Osteoblast (primary cell): Measurements from ENCODE around the gene DNAJB6. TPM values are rescaled to one million over a fixed set of nuclear protein-coding genes. Genes with fewer than 3 reads are reported as not detected.

Source experiments
- DNase-seq: peaks from one replicate; pipeline ENCODE4 v3.0.0; 2011; ENCODE audit warnings: low spot score, mixed read lengths; ENCODE audit not compliant: insufficient read length; ENCODE audit errors: missing footprints
- H2AFZ ChIP-seq: 2 replicates; pipeline ENCODE4 v1.6.0; 2011; ENCODE audit warnings: mild to moderate bottlenecking, low read length
- H3K27ac ChIP-seq: 2 replicates; pipeline ENCODE4 v1.5.1; 2011; ENCODE audit warnings: mild to moderate bottlenecking, low read depth, low read length, moderate library complexity
- H3K27me3 ChIP-seq: 2 replicates; pipeline ENCODE4 v1.6.0; 2012; ENCODE audit warnings: mild to moderate bottlenecking, control low read depth, inconsistent platforms, low read length, moderate library complexity; ENCODE audit not compliant: insufficient read depth
- H3K36me3 ChIP-seq: 2 replicates; pipeline ENCODE4 v1.5.1; 2011; ENCODE audit warnings: mild to moderate bottlenecking, low read length, control low read depth, moderate library complexity; ENCODE audit not compliant: insufficient read depth
- H3K4me1 ChIP-seq: 2 replicates; pipeline ENCODE4 v1.5.1; 2011; ENCODE audit warnings: mild to moderate bottlenecking, low read length, control low read depth, moderate library complexity; ENCODE audit not compliant: insufficient read depth
- H3K4me2 ChIP-seq: 2 replicates; pipeline ENCODE4 v1.6.0; 2011; ENCODE audit warnings: mild to moderate bottlenecking, low read length; ENCODE audit not compliant: insufficient read depth
- H3K4me3 ChIP-seq: fragments of 200-600 bp; sonication (generic); 3 replicates; pipeline ENCODE4 v1.5.1; 2012; ENCODE audit warnings: mild to moderate bottlenecking, low read length, inconsistent platforms; ENCODE audit not compliant: insufficient read depth
- H3K79me2 ChIP-seq: 2 replicates; pipeline ENCODE4 v1.6.0; 2012; ENCODE audit warnings: mild to moderate bottlenecking, low read length, control low read depth, inconsistent platforms; ENCODE audit not compliant: insufficient read depth
- H3K9me3 ChIP-seq: 2 replicates; pipeline ENCODE4 v1.5.1; 2011; ENCODE audit warnings: low read depth, low read length, control low read depth
- H4K20me1 ChIP-seq: 2 replicates; pipeline ENCODE4 v1.6.0; 2012; ENCODE audit warnings: mild to moderate bottlenecking, low read length, control low read depth; ENCODE audit not compliant: insufficient read depth
- CTCF ChIP-seq: IDR thresholded peaks from 2 replicates; pipeline ENCODE4 v1.5.1; 2011; ENCODE audit warnings: mild to moderate bottlenecking, low read depth, low read length, moderate library complexity; ENCODE audit errors: extremely low read depth
- total RNA-seq: library from RNA; depleted of rRNA; stranded (reverse); fragments of >200 nt; gene quantifications from 2 replicates; pipeline ENCODE4 v1.2.3, GENCODE V29; 2012

DNAJB6 gene
- total RNA-seq, 1 donor: 84.7 TPM

GRCh38 chr7:157416011-157416410 is 79.2 kb downstream of the DNAJB6 start:
- DNase-seq: peak; percentile 52
- Histone ChIP-seq H3K4me2 (no peak overlapping the region), H3K27me3 (no peaks in the 10 kb centered on the region), H2AFZ (no peak overlapping the region), H4K20me1 (peaks cover 11% of the 10 kb centered on the region), H3K36me3 (peaks cover 10% of the 10 kb centered on the region), H3K4me3 (no peak overlapping the region), H3K4me1 (peaks cover 12% of the 10 kb centered on the region), H3K79me2 (no peaks in the 10 kb centered on the region), H3K27ac (no peak overlapping the region), H3K9me3 (no peaks in the 10 kb centered on the region)
- TF ChIP-seq CTCF: no peak

GRCh38 chr7:157418204-157419034 is 81.6 kb downstream of the DNAJB6 start:
- Histone ChIP-seq H3K9me3 (no peaks in the 10 kb centered on the region), H3K4me1 (no peaks in the 10 kb centered on the region), H3K79me2 (no peaks in the 10 kb centered on the region), H3K4me2 (no peak overlapping the region), H4K20me1 (no peaks in the 10 kb centered on the region), H3K4me3 (no peak overlapping the region), H3K27ac (no peak overlapping the region), H3K27me3 (no peaks in the 10 kb centered on the region), H3K36me3 (peaks cover 10% of the 10 kb centered on the region), H2AFZ (no peak overlapping the region)
- no peak for TF ChIP-seq CTCF
- peak; percentile 57 for DNase-seq

- H4K20me1 ChIP-seq: no peaks in the 10 kb centered on the region
- no peaks in the 10 kb centered on the region for H3K4me1 ChIP-seq
- no peaks in the 10 kb centered on the region for H3K9me3 ChIP-seq
- H2AFZ ChIP-seq: no peak overlapping the region
- no peaks in the 10 kb centered on the region for H3K27me3 ChIP-seq
- TF ChIP-seq CTCF: no peak
- no peak overlapping the region for H3K4me2 ChIP-seq
- H3K79me2 ChIP-seq: no peaks in the 10 kb centered on the region
- no peak overlapping the region for H3K4me3 ChIP-seq
- no peak for DNase-seq
- no peak overlapping the region for H3K27ac ChIP-seq
- H3K36me3 ChIP-seq: peaks cover 10% of the 10 kb centered on the region
Observed at GRCh38 chr7:157419035-157419293, 82.2 kb downstream of the DNAJB6 start.

- Histone ChIP-seq H3K27me3 (no peaks in the 10 kb centered on the region), H2AFZ (no peak overlapping the region), H3K79me2 (no peaks in the 10 kb centered on the region), H3K36me3 (no peaks in the 10 kb centered on the region), H4K20me1 (no peaks in the 10 kb centered on the region), H3K9me3 (no peaks in the 10 kb centered on the region), H3K4me3 (no peak overlapping the region), H3K27ac (no peak overlapping the region), H3K4me2 (no peak overlapping the region), H3K4me1 (no peaks in the 10 kb centered on the region)
- TF ChIP-seq CTCF: no peak
- no peak for DNase-seq
Observed at GRCh38 chr7:157422279-157422678, 85.5 kb downstream of the DNAJB6 start.
